GM04503 (cell line): Measurements from ENCODE around the gene HDLBP.

Experiments
- DNase-seq: peaks from one replicate; pipeline ENCODE4 v3.0.0-alpha.2; 2012; ENCODE audit warnings: low read depth

Gene HDLBP

GRCh38 chr2:241249654-241250053 lies 65.8 kb downstream of the HDLBP start:
- no peak for DNase-seq

- no peak for DNase-seq
These were observed 66.6 kb downstream of the HDLBP start for GRCh38 chr2:241248897-241249296.

GRCh38 chr2:241248289-241248688 lies 67.2 kb downstream of the HDLBP start:
- no peak for DNase-seq

GRCh38 chr2:241244368-241244767 lies 71.1 kb downstream of the HDLBP start:
- DNase-seq, result no peak

- no peak for DNase-seq
These were observed 73.2 kb downstream of the HDLBP start for GRCh38 chr2:241242306-241242705.

GRCh38 chr2:241241669-241242068 lies 73.8 kb downstream of the HDLBP start:
- DNase-seq, result no peak

- DNase-seq, result no peak
These were observed 75.0 kb downstream of the HDLBP start for GRCh38 chr2:241240320-241241004.

- no peak for DNase-seq
These were observed 75.8 kb downstream of the HDLBP start for GRCh38 chr2:241239552-241240202.

GRCh38 chr2:241238693-241239198 lies 76.7 kb downstream of the HDLBP start:
- no peak for DNase-seq

GRCh38 chr2:241237949-241238371 lies 77.5 kb downstream of the HDLBP start:
- no peak for DNase-seq

- no peak for DNase-seq
These were observed 78.4 kb downstream of the HDLBP start for GRCh38 chr2:241237047-241237446.

GRCh38 chr2:241235859-241236593 lies 79.4 kb downstream of the HDLBP start:
- DNase-seq, result no peak

- DNase-seq, result no peak
These were observed 80.3 kb downstream of the HDLBP start for GRCh38 chr2:241234962-241235740.

GRCh38 chr2:241234066-241234790 lies 81.2 kb downstream of the HDLBP start:
- no peak for DNase-seq

GRCh38 chr2:241232736-241233575 lies 82.5 kb downstream of the HDLBP start:
- no peak for DNase-seq

GRCh38 chr2:241230435-241230834 lies 85.0 kb downstream of the HDLBP start:
- no peak for DNase-seq

GRCh38 chr2:241229563-241230401 lies 85.7 kb downstream of the HDLBP start:
- no peak for DNase-seq

GRCh38 chr2:241228860-241229516 lies 86.5 kb downstream of the HDLBP start:
- no peak for DNase-seq
